ENCODE measurements around the gene RIPOR1.

Gene RIPOR1

GRCh38 chr16:67555795-67556212 is 27.2 kb downstream of the RIPOR1 start:
- DNase-seq = no peak

- DNase-seq = no peak
These were observed 30.2 kb downstream of the RIPOR1 start for GRCh38 chr16:67558859-67559258.

- DNase-seq = no peak
These were observed 32.3 kb downstream of the RIPOR1 start for GRCh38 chr16:67560827-67561342.

GRCh38 chr16:67561501-67561823 is 32.8 kb downstream of the RIPOR1 start:
- DNase-seq = no peak

GRCh38 chr16:67561824-67562525 is 33.3 kb downstream of the RIPOR1 start:
- peak; percentile 88 to 100 (median 97) for DNase-seq

- DNase-seq = peak in 10 of 14 donors; percentile 82 to 96 (median 92)
These were observed 33.9 kb downstream of the RIPOR1 start, which contains the start of gene CTCF for GRCh38 chr16:67562526-67562917. Gene CTCF (plus strand): TSS chr16:67562526. CDS start chr16:67610833, 48,307 bp downstream.

GRCh38 chr16:67562918-67563707 is 34.5 kb downstream of the RIPOR1 start:
- DNase-seq = peak in 10 of 14 donors; percentile 41 to 84 (median 65)

- DNase-seq = peak in 3 of 14 donors; percentile 18 to 37 (median 35)
These were observed 35.3 kb downstream of the RIPOR1 start for GRCh38 chr16:67563708-67564468.

GRCh38 chr16:67565470-67566100 is 37.0 kb downstream of the RIPOR1 start:
- DNase-seq = no peak

GRCh38 chr16:67571464-67571863 is 42.8 kb downstream of the RIPOR1 start:
- DNase-seq = no peak

- DNase-seq = no peak
These were observed 43.4 kb downstream of the RIPOR1 start for GRCh38 chr16:67571981-67572431.

GRCh38 chr16:67579686-67580085 is 51.1 kb downstream of the RIPOR1 start:
- no peak for DNase-seq

GRCh38 chr16:67580202-67580601 is 51.6 kb downstream of the RIPOR1 start:
- no peak for DNase-seq

GRCh38 chr16:67593288-67593687 is 64.7 kb downstream of the RIPOR1 start:
- DNase-seq = no peak

- DNase-seq = no peak
These were observed 65.1 kb downstream of the RIPOR1 start for GRCh38 chr16:67593701-67594100.

- no peak for DNase-seq
These were observed 65.8 kb downstream of the RIPOR1 start for GRCh38 chr16:67594256-67594915.

- DNase-seq = peak in 1 of 14 donors; percentile 6
These were observed 66.3 kb downstream of the RIPOR1 start for GRCh38 chr16:67594956-67595355.

All from C1 segment of cervical spinal cord (tissue), 14 donors.